Endothelial cell of umbilical vein (primary cell): ENCODE results near the gene RBM8A. TPM values are rescaled to one million over a fixed set of nuclear protein-coding genes. Genes with fewer than 3 reads are reported as not detected.

ENCODE experiments used
- BruUV-seq: library from RNA; stranded (reverse); fragments of 400-500 nt; replicated peaks from 2 replicates; lab custom pipeline; 2021; lab: Mats Ljungman, UMichigan
- CTCF ChIA-PET: fragments of 300-600, 350-600 bp; sonication (Branson Sonifier 250); formaldehyde crosslinking; loops from one replicate; lab custom pipeline; 2021; ENCODE audit warnings: antibody characterized with exemption, inconsistent platforms; lab: Charles Lee
- POLR2A ChIA-PET: fragments of 300-600, 350-600 bp; sonication (Branson Sonifier 250); formaldehyde crosslinking; loops from one replicate; lab custom pipeline; 2021; ENCODE audit warnings: antibody characterized with exemption, inconsistent platforms; lab: Charles Lee
- DNase-seq: peaks from one replicate; pipeline ENCODE4 v3.0.0-alpha.2; 2011; ENCODE audit warnings: low read depth, low spot score
- FAIRE-seq: peaks from 2 replicates; lab custom pipeline; 2011; peaks lifted over from hg19 to GRCh38; lab: Jason Lieb, UNC
- H2AFZ ChIP-seq: 2 replicates; pipeline ENCODE4 v1.6.0; 2012; ENCODE audit warnings: low read depth, low read length, control low read depth, inconsistent platforms
- H3K27ac ChIP-seq: 2 replicates; pipeline ENCODE4 v1.5.1; 2011; ENCODE audit warnings: low read depth, mild to moderate bottlenecking, control low read depth, low read length, moderate library complexity; ENCODE audit not compliant: insufficient read depth
- H3K27me3 ChIP-seq, 2 experiments: 2 replicates each; pipeline versions ENCODE4 v1.6.0 to v1.6.1; 2011; ENCODE audit warnings: low read length in 2 of 2, mixed read lengths in 1 of 2; ENCODE audit not compliant: control insufficient read depth in 2 of 2, insufficient read depth in 2 of 2
- H3K36me3 ChIP-seq, 2 experiments: 2 replicates in 1 of 2; 3 replicates in 1 of 2; pipeline ENCODE4 v1.5.1; 2011; ENCODE audit warnings: low read length in 2 of 2, mild to moderate bottlenecking in 1 of 2, moderate library complexity in 1 of 2; ENCODE audit not compliant: control insufficient read depth in 2 of 2, insufficient read depth in 2 of 2; ENCODE audit errors: extremely low read depth in 1 of 2
- H3K4me1 ChIP-seq: 3 replicates; pipeline ENCODE4 v1.5.1; 2011; ENCODE audit warnings: mild to moderate bottlenecking, low read length; ENCODE audit not compliant: control insufficient read depth, insufficient read depth; ENCODE audit errors: extremely low read depth
- H3K4me2 ChIP-seq: 2 replicates; pipeline ENCODE4 v1.6.1; 2011; ENCODE audit warnings: low read length, control low read depth, mixed read lengths; ENCODE audit not compliant: insufficient read depth
- H3K4me3 ChIP-seq, 3 experiments: fragments of 200-600 bp in 1 of 3; sonication (generic), shearing (Covaris generic) in 1 of 3; replicated peaks in 1 of 3; 2 replicates each; pipeline ENCODE4 v1.5.1; 2011 to 2016; ENCODE audit warnings: control low read depth in 3 of 3, low read length in 3 of 3, mild to moderate bottlenecking in 2 of 3, inconsistent platforms in 1 of 3, low read depth in 1 of 3, moderate library complexity in 1 of 3; ENCODE audit not compliant: insufficient read depth in 1 of 3
- H3K79me2 ChIP-seq: 2 replicates; pipeline ENCODE4 v1.6.0; 2012; ENCODE audit warnings: low read length, inconsistent platforms; ENCODE audit not compliant: control insufficient read depth, insufficient read depth
- H3K9ac ChIP-seq: replicated peaks from 2 replicates; pipeline ENCODE3; 2011; ENCODE audit warnings: low read length, control low read depth; ENCODE audit not compliant: insufficient read depth; ENCODE audit errors: extremely low read depth
- H3K9me1 ChIP-seq: replicated peaks from 3 replicates; pipeline ENCODE4 v1.6.0; 2011; ENCODE audit warnings: mild to moderate bottlenecking, low read length; ENCODE audit not compliant: control insufficient read depth, insufficient read depth; ENCODE audit errors: extremely low read depth
- H3K9me3 ChIP-seq: replicated peaks from 2 replicates; pipeline ENCODE4 v1.5.1; 2012; ENCODE audit warnings: low read length, inconsistent platforms; ENCODE audit not compliant: control insufficient read depth, insufficient read depth
- H4K20me1 ChIP-seq: replicated peaks from 2 replicates; pipeline ENCODE3; 2011; ENCODE audit warnings: mild to moderate bottlenecking, low read length; ENCODE audit not compliant: control insufficient read depth, insufficient read depth; ENCODE audit errors: extremely low read depth
- CTCF ChIP-seq, 2 donors: IDR thresholded peaks; 1 replicate in 1 of 2; 2 replicates in 1 of 2; pipeline ENCODE4 v1.5.1; 2011; ENCODE audit warnings: low read length in 2 of 2, mild to moderate bottlenecking in 2 of 2, moderate library complexity in 2 of 2, control low read depth in 1 of 2, inconsistent platforms in 1 of 2, low read depth in 1 of 2; ENCODE audit not compliant: insufficient read depth in 1 of 2; ENCODE audit errors: extremely low read depth in 1 of 2
- EZH2 ChIP-seq: IDR thresholded peaks from 2 replicates; pipeline ENCODE4 v1.6.1; 2012; ENCODE audit warnings: borderline replicate concordance, low read depth, mild to moderate bottlenecking, moderate library complexity, low read length, inconsistent platforms; ENCODE audit not compliant: severe bottlenecking
- FOS ChIP-seq: IDR thresholded peaks from 2 replicates; pipeline ENCODE4 v1.6.1; 2011; ENCODE audit warnings: mild to moderate bottlenecking, low read length, moderate library complexity, borderline replicate concordance; ENCODE audit not compliant: insufficient read depth
- GATA2 ChIP-seq: IDR thresholded peaks from 2 replicates; pipeline ENCODE4 v1.7.0; 2011; ENCODE audit warnings: low read depth, mild to moderate bottlenecking, moderate library complexity, mixed read lengths, low read length; ENCODE audit not compliant: insufficient read length, insufficient read depth
- JUN ChIP-seq: IDR thresholded peaks from 2 replicates; pipeline ENCODE4 v1.6.1; 2011; ENCODE audit warnings: borderline replicate concordance, low read depth; ENCODE audit not compliant: insufficient read length, insufficient read depth
- MAX ChIP-seq: IDR thresholded peaks from 2 replicates; pipeline ENCODE4 v1.6.1; 2011; ENCODE audit not compliant: insufficient read depth, insufficient read length
- MYC ChIP-seq: IDR thresholded peaks from one replicate; pipeline ENCODE4 v1.6.1; 2011; ENCODE audit warnings: mild to moderate bottlenecking, low read depth, low read length
- POLR2A ChIP-seq: IDR thresholded peaks from 2 replicates; pipeline ENCODE4 v1.6.1; 2012; ENCODE audit warnings: low read depth, mild to moderate bottlenecking, control low read depth, low read length
- POLR2AphosphoS5 ChIP-seq: IDR thresholded peaks from 2 replicates; pipeline ENCODE4 v1.6.1; 2012; ENCODE audit warnings: low read depth, mild to moderate bottlenecking, control low read depth, low read length, moderate library complexity; ENCODE audit not compliant: insufficient read depth
- dilution Hi-C: fragments of 300-500 bp; cut with MboI; formaldehyde crosslinking; loops from one replicate; pipeline ENCODE4 v1.15.0; 2019; ENCODE audit warnings: low sequenced_read_pairs; ENCODE audit not compliant: extremely low pct_ligation_motif_present
- intact Hi-C: fragments of 100-400 bp; cut with micrococcal nuclease; formaldehyde crosslinking; loops from one replicate; pipeline ENCODE4 v1.10.0; 2022
- polyA plus RNA-seq, 4 experiments: library from polyadenylated mRNA; depleted of rRNA in 3 of 4; stranded (reverse) in 3 of 4; unstranded in 1 of 4; fragments of >200 nt; gene quantifications; 2 replicates each; pipeline versions ENCODE4 v1.2.1 to v1.2.3, GENCODE V29; 2011 to 2012; ENCODE audit warnings: missing spikeins in 1 of 4
- total RNA-seq: library from RNA; stranded (reverse); gene quantifications from 2 replicates; pipeline ENCODE4 v1.2.3, GENCODE V29; 2021

The RBM8A gene
- total and polyA plus RNA-seq, 2 donors (not counting 3 experiments of a cell fraction or from before 2014, with no cell fraction given) = 192 to 194 TPM

GRCh38 chr1:145946477-145946986 lies 19.2 kb upstream of the RBM8A start:
- H3K4me3 ChIP-seq = no peak overlapping the region
- no peak for FAIRE-seq
- CTCF ChIA-PET = interaction anchor here (1.6 kb wide), 1 partner anchor 9 kb away, joined by 4 read pairs; no protein-coding TSS in a partner anchor
- POLR2A ChIA-PET = interaction anchor here (0.7 kb wide), 1 partner anchor 68 kb away, joined by 4 read pairs; no protein-coding TSS in a partner anchor
- H3K79me2 ChIP-seq = peaks cover 38% of the 10 kb centered on the region
- no peak overlapping the region for H3K4me2 ChIP-seq
- no peaks in the 10 kb centered on the region for H3K4me1 ChIP-seq
- no peak overlapping the region for H3K27ac ChIP-seq
- dilution Hi-C loops (no loop called here), intact Hi-C loops (no loop called here)
- no peak for TF ChIP-seq POLR2AphosphoS5
- no peak for TF ChIP-seq MAX
- no peak for TF ChIP-seq POLR2A
- TF ChIP-seq CTCF (IDR thresholded peaks at IDR 0.05; ENCODE audit: extremely low read depth in 1 of 2, insufficient read depth in 1 of 2, low read depth in 1 of 2, low read length in 2 of 2) = no peak
- no peak for TF ChIP-seq JUN
- TF ChIP-seq EZH2 = no peak
- TF ChIP-seq MYC = no peak
- no peak for TF ChIP-seq FOS
- TF ChIP-seq GATA2 = no peak
- no peaks in the 10 kb centered on the region for H3K9me1 ChIP-seq
- no peaks in the 10 kb centered on the region for H4K20me1 ChIP-seq
- no peak for DNase-seq
- no peak overlapping the region for H2AFZ ChIP-seq
- H3K9me3 ChIP-seq = no peaks in the 10 kb centered on the region
- peaks cover 0 to 3% of the 10 kb centered on the region in 2 experiments for H3K36me3 ChIP-seq
- BruUV-seq = no TSS peak
- H3K9ac ChIP-seq = no peak overlapping the region
- H3K27me3 ChIP-seq = no peaks in the 10 kb centered on the region
